Measurements from ENCODE around the gene PABPN1L. TPM values are rescaled to one million over a fixed set of nuclear protein-coding genes. Genes with fewer than 3 reads are reported as not detected.

The PABPN1L gene
- total RNA-seq, 1 experiment from 2014 or later, result not detected

GRCh38 chr16:88848557-88848956, 17.9 kb downstream of the PABPN1L start:
- Histone ChIP-seq H4K20me1 (ENCODE audit: control insufficient read depth, insufficient read depth, insufficient read length) (no peaks in the 10 kb centered on the region), H3K4me2 (ENCODE audit: insufficient read depth, insufficient read length, low read length) (no peak overlapping the region), H2BK120ac (ENCODE audit: low read depth, low read length, poor library complexity, severe bottlenecking) (no peak overlapping the region), H3K23ac (ENCODE audit: insufficient read length, low read depth, low read length) (no peak overlapping the region), H3K79me1 (ENCODE audit: insufficient read depth, low read depth, low read length, poor library complexity, severe bottlenecking) (no peaks in the 10 kb centered on the region), H3K18ac (ENCODE audit: insufficient read length, low read depth, low read length) (no peak overlapping the region), H3K23me2 (ENCODE audit: insufficient read length, low read depth, low read length, poor library complexity, severe bottlenecking) (no peaks in the 10 kb centered on the region), H2BK12ac (ENCODE audit: insufficient read length, low read depth, low read length) (no peak overlapping the region), H3K27me3 (ENCODE audit: insufficient read depth, low read length) (no peaks in the 10 kb centered on the region), H2BK5ac (ENCODE audit: insufficient read length, low read length) (no peak overlapping the region), H2BK15ac (ENCODE audit: low read depth, low read length) (no peak overlapping the region), H3K4ac (ENCODE audit: low read depth, low read length) (no peak overlapping the region), H4K91ac (ENCODE audit: insufficient read length, low read depth, low read length) (no peak overlapping the region), H3K27ac (ENCODE audit: insufficient read length, low read depth, low read length) (no peak overlapping the region), H3K9ac (ENCODE audit: extremely low read depth, insufficient read length, low read length) (no peak overlapping the region), H2BK20ac (ENCODE audit: low read depth, low read length, poor library complexity, severe bottlenecking) (no peak overlapping the region), H3K79me2 (ENCODE audit: insufficient read depth, low read length) (no peaks in the 10 kb centered on the region), H2AFZ (ENCODE audit: low read length) (no peak overlapping the region), H3T11ph (ENCODE audit: low read length) (no peak overlapping the region), H3K9me3 (ENCODE audit: control insufficient read depth, low read depth, low read length) (no peaks in the 10 kb centered on the region), H3K14ac (ENCODE audit: insufficient read depth, low read length) (no peak overlapping the region; the same call in 1 of the 2 replicates), H3K56ac (ENCODE audit: insufficient read length, low read depth, low read length) (no peak overlapping the region), H4K5ac (ENCODE audit: insufficient read length, low read depth, low read length) (no peak overlapping the region), H3K4me1 (ENCODE audit: insufficient read depth, low read length) (no peaks in the 10 kb centered on the region), H4K8ac (replicated peaks; ENCODE audit: insufficient read length, low read depth, low read length) (no peak overlapping the region), H2AK5ac (ENCODE audit: insufficient read length, low read length) (no peak overlapping the region)
- Mint-ChIP-seq H3K27me3 (ENCODE audit: low read depth) (no peaks in the 10 kb centered on the region), H3K9me3 (peaks cover 0 to 6% of the 10 kb centered on the region in 2 experiments; a peak in 2 of 5 replicates), H3K27ac (no peak overlapping the region), H3K36me3 (ENCODE audit: insufficient read depth in 1 of 3, low read depth in 3 of 3) (peaks cover 8 to 19% (median 12%) of the 10 kb centered on the region in 3 experiments; a peak in 6 of 7 replicates), H3K4me3 (no peak overlapping the region), H3K4me1 (no peaks in the 10 kb centered on the region)
- TF ChIP-seq, protein P1, sequence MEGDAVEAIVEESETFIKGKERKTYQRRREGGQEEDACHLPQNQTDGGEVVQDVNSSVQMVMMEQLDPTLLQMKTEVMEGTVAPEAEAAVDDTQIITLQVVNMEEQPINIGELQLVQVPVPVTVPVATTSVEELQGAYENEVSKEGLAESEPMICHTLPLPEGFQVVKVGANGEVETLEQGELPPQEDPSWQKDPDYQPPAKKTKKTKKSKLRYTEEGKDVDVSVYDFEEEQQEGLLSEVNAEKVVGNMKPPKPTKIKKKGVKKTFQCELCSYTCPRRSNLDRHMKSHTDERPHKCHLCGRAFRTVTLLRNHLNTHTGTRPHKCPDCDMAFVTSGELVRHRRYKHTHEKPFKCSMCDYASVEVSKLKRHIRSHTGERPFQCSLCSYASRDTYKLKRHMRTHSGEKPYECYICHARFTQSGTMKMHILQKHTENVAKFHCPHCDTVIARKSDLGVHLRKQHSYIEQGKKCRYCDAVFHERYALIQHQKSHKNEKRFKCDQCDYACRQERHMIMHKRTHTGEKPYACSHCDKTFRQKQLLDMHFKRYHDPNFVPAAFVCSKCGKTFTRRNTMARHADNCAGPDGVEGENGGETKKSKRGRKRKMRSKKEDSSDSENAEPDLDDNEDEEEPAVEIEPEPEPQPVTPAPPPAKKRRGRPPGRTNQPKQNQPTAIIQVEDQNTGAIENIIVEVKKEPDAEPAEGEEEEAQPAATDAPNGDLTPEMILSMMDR (conservative IDR thresholded peaks at IDR 0.05), result no peak
- no CpG with 5 or more reads among the region's 21 CpGs for WGBS (ENCODE audit: extremely low coverage, insufficient read length, low lambda C conversion rate)
- no peak for DNase-seq
